Measurements from ENCODE around the gene TRIM56. TPM values are rescaled to one million over a fixed set of nuclear protein-coding genes. Genes with fewer than 3 reads are reported as not detected.

The TRIM56 gene
- total and polyA plus RNA-seq, 2 donors (not counting 1 experiment from before 2014, with no cell fraction given): 6.0 to 27.6 TPM

- H3K4me2 ChIP-seq (ENCODE audit: extremely low read depth, insufficient read depth, low read length): peak overlapping the region; percentile 32
- no peak overlapping the region for H2AFZ ChIP-seq (ENCODE audit: low read length)
- no peaks in the 10 kb centered on the region for H3K36me3 ChIP-seq (ENCODE audit: control insufficient read depth, insufficient read depth, low read length)
- H4K20me1 ChIP-seq (ENCODE audit: control insufficient read depth, extremely low read depth, insufficient read depth, low read length): no peaks in the 10 kb centered on the region
- H3K27me3 ChIP-seq (ENCODE audit: control insufficient read depth, insufficient read depth, low read length): no peaks in the 10 kb centered on the region
- peaks cover 14% of the 10 kb centered on the region for H3K4me1 ChIP-seq (ENCODE audit: control insufficient read depth, extremely low read depth, insufficient read depth, low read length)
- H3K9ac ChIP-seq (ENCODE audit: insufficient read depth, low read length): no peak overlapping the region
- H3K79me2 ChIP-seq (ENCODE audit: control insufficient read depth, insufficient read depth, low read length): no peaks in the 10 kb centered on the region
- H3K9me3 ChIP-seq (ENCODE audit: control insufficient read depth, insufficient read depth, low read depth, low read length): no peaks in the 10 kb centered on the region
- H3K27ac ChIP-seq (ENCODE audit: insufficient read depth, low read length): peak overlapping the region; percentile 95
- peak in 1 of 2 donors; percentile 48 for DNase-seq (ENCODE audit: low read depth in 2 of 2)
- H3K4me3 ChIP-seq (replicated peaks in 1 of 4; ENCODE audit: control extremely low read depth in 1 of 4, insufficient read depth in 1 of 4, low read depth in 3 of 4, low read length in 4 of 4): no peak overlapping the region
- TF ChIP-seq, protein P1, sequence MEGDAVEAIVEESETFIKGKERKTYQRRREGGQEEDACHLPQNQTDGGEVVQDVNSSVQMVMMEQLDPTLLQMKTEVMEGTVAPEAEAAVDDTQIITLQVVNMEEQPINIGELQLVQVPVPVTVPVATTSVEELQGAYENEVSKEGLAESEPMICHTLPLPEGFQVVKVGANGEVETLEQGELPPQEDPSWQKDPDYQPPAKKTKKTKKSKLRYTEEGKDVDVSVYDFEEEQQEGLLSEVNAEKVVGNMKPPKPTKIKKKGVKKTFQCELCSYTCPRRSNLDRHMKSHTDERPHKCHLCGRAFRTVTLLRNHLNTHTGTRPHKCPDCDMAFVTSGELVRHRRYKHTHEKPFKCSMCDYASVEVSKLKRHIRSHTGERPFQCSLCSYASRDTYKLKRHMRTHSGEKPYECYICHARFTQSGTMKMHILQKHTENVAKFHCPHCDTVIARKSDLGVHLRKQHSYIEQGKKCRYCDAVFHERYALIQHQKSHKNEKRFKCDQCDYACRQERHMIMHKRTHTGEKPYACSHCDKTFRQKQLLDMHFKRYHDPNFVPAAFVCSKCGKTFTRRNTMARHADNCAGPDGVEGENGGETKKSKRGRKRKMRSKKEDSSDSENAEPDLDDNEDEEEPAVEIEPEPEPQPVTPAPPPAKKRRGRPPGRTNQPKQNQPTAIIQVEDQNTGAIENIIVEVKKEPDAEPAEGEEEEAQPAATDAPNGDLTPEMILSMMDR (conservative IDR thresholded peaks at IDR 0.05 in 1 of 2, IDR thresholded peaks at IDR 0.05 in 1 of 2; ENCODE audit: low read depth in 1 of 2, low read length in 2 of 2): no peak
- TF ChIP-seq EZH2 (IDR thresholded peaks at IDR 0.05; ENCODE audit: low read length, missing control alignments): no peak
Observed at GRCh38 chr7:101116898-101117297, 31.6 kb downstream of the TRIM56 start.

DNA sequence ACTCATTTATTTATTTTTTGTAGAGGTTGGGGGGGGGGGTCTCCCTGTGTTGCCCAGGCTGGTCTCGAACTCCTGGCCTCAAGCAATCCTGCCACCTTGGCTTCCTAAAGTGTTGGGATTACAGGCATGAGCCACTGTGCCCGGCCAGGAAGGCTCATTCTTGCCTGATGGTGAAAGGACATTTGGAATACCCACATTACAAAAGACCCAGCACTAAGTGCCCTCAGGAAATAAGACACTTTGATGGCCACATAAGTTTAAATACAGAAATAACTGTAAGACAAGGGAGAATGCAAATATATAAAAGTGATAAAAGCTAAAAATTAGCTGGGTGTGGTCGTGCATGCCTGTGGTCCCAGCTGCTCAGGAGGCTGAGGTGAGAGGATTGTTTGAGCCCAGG lies 33.6 kb downstream of the TRIM56 start:
- H2AFZ ChIP-seq (ENCODE audit: low read length): no peak overlapping the region
- H3K4me1 ChIP-seq (ENCODE audit: control insufficient read depth, extremely low read depth, insufficient read depth, low read length): peaks cover 21% of the 10 kb centered on the region
- H3K79me2 ChIP-seq (ENCODE audit: control insufficient read depth, insufficient read depth, low read length): no peaks in the 10 kb centered on the region
- no peak overlapping the region for H3K4me3 ChIP-seq (replicated peaks in 1 of 4; ENCODE audit: control extremely low read depth in 1 of 4, insufficient read depth in 1 of 4, low read depth in 3 of 4, low read length in 4 of 4)
- H3K4me2 ChIP-seq (ENCODE audit: extremely low read depth, insufficient read depth, low read length): no peak overlapping the region
- DNase-seq (ENCODE audit: low read depth in 2 of 2): no peak
- H4K20me1 ChIP-seq (ENCODE audit: control insufficient read depth, extremely low read depth, insufficient read depth, low read length): no peaks in the 10 kb centered on the region
- no peaks in the 10 kb centered on the region for H3K9me3 ChIP-seq (ENCODE audit: control insufficient read depth, insufficient read depth, low read depth, low read length)
- TF ChIP-seq EZH2 (IDR thresholded peaks at IDR 0.05; ENCODE audit: low read length, missing control alignments): no peak
- TF ChIP-seq, protein P1 (conservative IDR thresholded peaks at IDR 0.05 in 1 of 2, IDR thresholded peaks at IDR 0.05 in 1 of 2; ENCODE audit: low read depth in 1 of 2, low read length in 2 of 2): no peak
- no peak overlapping the region for H3K9ac ChIP-seq (ENCODE audit: insufficient read depth, low read length)
- H3K27me3 ChIP-seq (ENCODE audit: control insufficient read depth, insufficient read depth, low read length): no peaks in the 10 kb centered on the region
- peak overlapping the region; percentile 95 for H3K27ac ChIP-seq (ENCODE audit: insufficient read depth, low read length)
- no peaks in the 10 kb centered on the region for H3K36me3 ChIP-seq (ENCODE audit: control insufficient read depth, insufficient read depth, low read length)

- no peak overlapping the region for H3K9ac ChIP-seq (ENCODE audit: insufficient read depth, low read length)
Observed at GRCh38 chr7:101119876-101120275, 34.6 kb downstream of the TRIM56 start.

More at GRCh38 chr7:101119876-101120275, 34.6 kb downstream of the TRIM56 start:
- H3K4me2 ChIP-seq (ENCODE audit: extremely low read depth, insufficient read depth, low read length): peak overlapping the region; percentile 8
- peaks cover 27% of the 10 kb centered on the region for H3K4me1 ChIP-seq (ENCODE audit: control insufficient read depth, extremely low read depth, insufficient read depth, low read length)
- peak overlapping the region; percentile 50 for H3K27ac ChIP-seq (ENCODE audit: insufficient read depth, low read length)
- DNase-seq (ENCODE audit: low read depth in 2 of 2): peak in 1 of 2 donors; percentile 90
- H3K4me3 ChIP-seq (replicated peaks in 1 of 4; ENCODE audit: control extremely low read depth in 1 of 4, insufficient read depth in 1 of 4, low read depth in 3 of 4, low read length in 4 of 4): no peak overlapping the region
- TF ChIP-seq, protein P1 (conservative IDR thresholded peaks at IDR 0.05 in 1 of 2, IDR thresholded peaks at IDR 0.05 in 1 of 2; ENCODE audit: low read depth in 1 of 2, low read length in 2 of 2): no peak
- TF ChIP-seq EZH2 (IDR thresholded peaks at IDR 0.05; ENCODE audit: low read length, missing control alignments): no peak
- H3K79me2 ChIP-seq (ENCODE audit: control insufficient read depth, insufficient read depth, low read length): no peaks in the 10 kb centered on the region
- H2AFZ ChIP-seq (ENCODE audit: low read length): no peak overlapping the region
- no peaks in the 10 kb centered on the region for H3K9me3 ChIP-seq (ENCODE audit: control insufficient read depth, insufficient read depth, low read depth, low read length)
- H4K20me1 ChIP-seq (ENCODE audit: control insufficient read depth, extremely low read depth, insufficient read depth, low read length): no peaks in the 10 kb centered on the region
- H3K36me3 ChIP-seq (ENCODE audit: control insufficient read depth, insufficient read depth, low read length): no peaks in the 10 kb centered on the region
- no peaks in the 10 kb centered on the region for H3K27me3 ChIP-seq (ENCODE audit: control insufficient read depth, insufficient read depth, low read length)
